ENCODE measurements around the gene FAM168B. TPM values are rescaled to one million over a fixed set of nuclear protein-coding genes. Genes with fewer than 3 reads are reported as not detected.
"Not testable (repeated sequence)": the region's sequence is repeated elsewhere in the genome, so short reads cannot be mapped to it uniquely, and the experiment has no call there.

Gene FAM168B
- total RNA-seq, 2 donors from 2014 or later, result 69.2 to 77.1 TPM

DNA sequence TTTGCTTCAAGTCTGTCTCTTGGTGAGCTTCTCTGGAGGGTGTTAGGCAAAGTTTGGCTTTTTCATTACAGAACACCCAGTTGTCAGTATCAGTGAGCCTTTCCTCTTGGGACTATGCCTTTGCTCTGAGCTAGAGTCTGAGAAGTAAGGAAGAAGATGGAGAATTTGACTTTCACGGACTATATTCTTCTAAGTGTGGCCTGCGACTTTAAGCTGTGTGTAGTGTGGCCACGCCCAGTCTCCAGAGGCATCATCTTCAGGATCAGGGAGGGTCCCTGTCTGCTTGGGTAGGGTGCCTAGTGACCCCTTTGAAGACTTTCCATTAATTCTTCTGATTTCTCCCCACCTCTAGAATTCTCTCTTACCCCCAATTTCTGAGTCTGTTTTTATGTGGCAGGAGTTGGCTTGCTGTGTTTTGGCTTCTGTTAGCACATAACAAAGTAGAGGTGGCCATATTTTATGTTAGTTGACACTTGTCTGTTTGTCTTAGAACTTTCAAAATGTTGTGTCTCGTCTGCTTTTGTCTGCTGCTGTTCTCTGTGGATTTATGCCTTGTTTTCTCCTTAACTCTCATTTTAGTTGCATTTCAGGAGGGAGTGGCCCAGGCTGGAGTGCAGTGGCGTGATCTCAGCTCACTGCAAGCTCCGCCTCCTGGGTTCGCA, 20.4 kb upstream of the FAM168B start:
- peak overlapping the region; percentile 42 for H3K27ac Mint-ChIP-seq
- no peak overlapping the region for H3K4me3 Mint-ChIP-seq
- no peak for ATAC-seq (replicated peaks)
- H3K9me3 Mint-ChIP-seq, result no peaks in the 10 kb centered on the region
- peaks cover 59% of the 10 kb centered on the region for H3K4me1 Mint-ChIP-seq
- peaks cover 91% of the 10 kb centered on the region for H3K36me3 Mint-ChIP-seq (ENCODE audit: low read depth)
- H3K27me3 Mint-ChIP-seq, result no peaks in the 10 kb centered on the region

GRCh38 chr2:131112529-131112928, 19.3 kb upstream of the FAM168B start:
- no peak overlapping the region for H3K27ac Mint-ChIP-seq

DNA sequence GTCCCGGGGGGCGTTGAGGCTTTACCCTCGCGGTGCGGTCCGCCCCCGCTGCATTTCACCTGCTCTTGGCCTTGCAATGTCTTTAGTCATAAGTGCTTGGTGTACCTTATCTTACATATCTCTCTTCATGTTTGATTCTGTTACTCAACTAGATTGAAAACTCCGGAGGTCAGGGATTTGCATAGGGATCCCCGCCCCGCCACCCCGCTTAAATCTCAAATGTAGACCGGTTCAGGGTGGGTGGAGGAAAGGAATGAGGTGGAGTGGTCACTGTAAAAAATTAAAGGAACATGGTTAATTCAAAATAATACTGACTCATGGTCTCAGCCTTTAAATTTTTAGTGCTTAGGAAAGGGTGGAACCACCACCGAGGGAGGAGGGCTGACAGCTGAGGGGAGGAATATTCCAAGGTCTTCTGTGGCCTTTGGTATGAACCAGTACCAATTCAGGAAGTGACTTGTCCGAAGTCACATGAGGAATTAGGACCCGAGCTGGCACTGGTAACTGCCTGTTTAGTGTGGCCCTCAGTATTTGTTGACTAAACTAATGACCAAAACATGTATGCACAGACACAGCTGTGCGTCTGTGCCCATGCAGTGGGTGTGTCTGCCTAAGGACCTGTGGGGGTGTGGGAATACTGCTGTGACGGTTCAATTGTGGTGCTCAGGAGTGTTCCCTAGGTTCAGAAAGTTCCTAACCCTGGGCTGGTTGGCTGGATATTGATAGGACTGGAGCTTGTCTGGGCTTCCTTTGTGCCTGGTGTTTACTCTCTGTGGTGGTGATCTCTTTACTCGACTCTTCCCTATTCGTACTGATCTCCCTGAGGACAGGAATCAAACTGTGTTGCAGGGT, 12.9 kb upstream of the FAM168B start:
- Mint-ChIP-seq H3K4me1 (peaks cover 24% of the 10 kb centered on the region), H3K36me3 (ENCODE audit: low read depth) (peaks cover 41% of the 10 kb centered on the region), H3K27ac (peak overlapping the region; percentile 95), H3K4me3 (peak overlapping the region; percentile 88), H3K27me3 (no peaks in the 10 kb centered on the region), H3K9me3 (no peaks in the 10 kb centered on the region)
- ATAC-seq (replicated peaks), result peak; percentile 58

More at GRCh38 chr2:131112529-131112928, 19.3 kb upstream of the FAM168B start:
- Mint-ChIP-seq H3K9me3 (no peaks in the 10 kb centered on the region), H3K27me3 (no peaks in the 10 kb centered on the region), H3K36me3 (ENCODE audit: low read depth) (peaks cover 87% of the 10 kb centered on the region), H3K4me1 (peaks cover 50% of the 10 kb centered on the region), H3K4me3 (no peak overlapping the region)
- ATAC-seq (replicated peaks), result no peak

GRCh38 chr2:131105156-131105949, 12.1 kb upstream of the FAM168B start, which contains the start of gene PLEKHB2:
TSS of gene PLEKHB2 (plus strand) at chr2:131105336. CDS start at chr2:131120942, 15,606 bp downstream.
- Mint-ChIP-seq H3K4me1 (peaks cover 19% of the 10 kb centered on the region), H3K9me3 (no peaks in the 10 kb centered on the region), H3K4me3 (peak within 1 kb of the TSS; percentile 88), H3K36me3 (ENCODE audit: low read depth) (peaks cover 33% of the 10 kb centered on the region), H3K27ac (peak within 1 kb of the TSS; percentile 95), H3K27me3 (no peaks in the 10 kb centered on the region)
- ATAC-seq (replicated peaks), result peak; percentile 73

GRCh38 chr2:131104487-131105155, 11.4 kb upstream of the FAM168B start:
- peaks cover 26% of the 10 kb centered on the region for H3K36me3 Mint-ChIP-seq (ENCODE audit: low read depth)
- no peaks in the 10 kb centered on the region for H3K27me3 Mint-ChIP-seq
- peak; percentile 75 for ATAC-seq (replicated peaks)
- H3K4me1 Mint-ChIP-seq, result peaks cover 16% of the 10 kb centered on the region
- peak overlapping the region; percentile 88 for H3K4me3 Mint-ChIP-seq
- H3K9me3 Mint-ChIP-seq, result no peaks in the 10 kb centered on the region
- peak overlapping the region; percentile 95 for H3K27ac Mint-ChIP-seq

DNA sequence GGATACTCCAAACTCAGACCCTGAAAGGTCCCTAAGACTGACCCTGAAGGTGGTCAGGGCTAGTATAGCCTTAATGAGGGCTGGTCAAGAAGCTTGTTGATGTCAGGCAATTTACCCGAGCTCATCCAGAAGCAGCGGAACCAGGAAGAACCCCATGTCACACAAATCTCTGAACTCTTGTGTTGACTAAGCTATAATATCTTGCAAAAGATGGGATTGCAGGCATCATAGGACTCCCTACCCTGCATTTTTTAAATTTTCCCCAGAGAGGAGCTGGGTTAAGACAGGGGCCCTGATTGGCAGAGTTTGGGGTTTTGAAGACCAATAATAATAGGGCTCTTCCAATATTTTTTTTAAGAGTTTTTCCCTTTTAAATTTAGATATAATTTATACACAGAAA, 9.9 kb upstream of the FAM168B start:
- Mint-ChIP-seq H3K4me3 (no peak overlapping the region), H3K36me3 (ENCODE audit: low read depth) (peaks cover 13% of the 10 kb centered on the region), H3K27ac (no peak overlapping the region), H3K4me1 (peaks cover 16% of the 10 kb centered on the region), H3K9me3 (no peaks in the 10 kb centered on the region), H3K27me3 (no peaks in the 10 kb centered on the region)
- ATAC-seq (replicated peaks), result no peak

- Mint-ChIP-seq H3K4me3 (peak overlapping the region; percentile 88), H3K9me3 (no peaks in the 10 kb centered on the region), H3K4me1 (peaks cover 6% of the 10 kb centered on the region), H3K27me3 (no peaks in the 10 kb centered on the region), H3K36me3 (ENCODE audit: low read depth) (peaks cover 21% of the 10 kb centered on the region), H3K27ac (peak overlapping the region; percentile 96)
- no peak for ATAC-seq (replicated peaks)
Observed at GRCh38 chr2:131094463-131095281, 1.4 kb upstream of the FAM168B start.

DNA sequence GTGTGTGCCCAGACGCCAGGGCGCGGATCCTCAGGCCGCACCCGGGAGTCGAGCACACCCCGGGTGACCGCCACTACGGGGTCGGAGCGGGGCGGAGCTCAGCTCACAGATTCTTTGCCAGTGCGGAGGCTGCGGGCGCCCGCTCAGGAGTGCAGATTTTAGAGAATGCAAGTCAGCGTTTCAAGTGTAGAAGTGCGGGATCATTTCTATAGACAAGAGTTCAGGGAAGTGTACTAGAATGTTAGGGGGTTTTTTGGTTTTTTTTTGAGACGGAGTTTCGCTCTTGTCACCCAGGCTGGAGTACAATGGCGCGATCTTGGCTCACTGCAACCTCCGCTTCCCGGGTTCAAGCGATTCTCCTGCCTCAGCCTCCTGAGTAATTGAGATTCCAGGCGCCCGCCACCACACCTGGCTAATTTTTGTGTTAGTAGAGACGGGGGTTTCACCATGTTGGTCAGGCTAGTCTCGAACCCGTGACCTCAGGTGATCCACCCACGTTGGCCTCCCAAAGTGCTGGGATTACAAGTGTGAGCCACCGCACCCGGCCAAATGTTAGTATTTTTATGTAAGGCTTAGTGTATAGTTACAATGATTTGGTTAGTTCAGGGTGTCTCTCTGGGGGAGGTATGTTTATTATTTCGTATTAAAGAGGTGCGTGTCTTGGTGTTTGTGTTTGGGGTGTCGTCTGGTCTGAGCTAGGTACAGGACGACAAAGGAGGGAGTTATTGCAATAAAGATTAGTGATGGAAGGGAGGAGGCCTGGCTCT, 619 bp upstream of the FAM168B start:
- no peaks in the 10 kb centered on the region for H3K9me3 Mint-ChIP-seq
- peaks cover 6% of the 10 kb centered on the region for H3K4me1 Mint-ChIP-seq
- peaks cover 29% of the 10 kb centered on the region for H3K36me3 Mint-ChIP-seq (ENCODE audit: low read depth)
- ATAC-seq (replicated peaks), result peak; percentile 79
- no peaks in the 10 kb centered on the region for H3K27me3 Mint-ChIP-seq
- peak overlapping the region; percentile 96 for H3K27ac Mint-ChIP-seq
- peak overlapping the region; percentile 88 for H3K4me3 Mint-ChIP-seq

DNA sequence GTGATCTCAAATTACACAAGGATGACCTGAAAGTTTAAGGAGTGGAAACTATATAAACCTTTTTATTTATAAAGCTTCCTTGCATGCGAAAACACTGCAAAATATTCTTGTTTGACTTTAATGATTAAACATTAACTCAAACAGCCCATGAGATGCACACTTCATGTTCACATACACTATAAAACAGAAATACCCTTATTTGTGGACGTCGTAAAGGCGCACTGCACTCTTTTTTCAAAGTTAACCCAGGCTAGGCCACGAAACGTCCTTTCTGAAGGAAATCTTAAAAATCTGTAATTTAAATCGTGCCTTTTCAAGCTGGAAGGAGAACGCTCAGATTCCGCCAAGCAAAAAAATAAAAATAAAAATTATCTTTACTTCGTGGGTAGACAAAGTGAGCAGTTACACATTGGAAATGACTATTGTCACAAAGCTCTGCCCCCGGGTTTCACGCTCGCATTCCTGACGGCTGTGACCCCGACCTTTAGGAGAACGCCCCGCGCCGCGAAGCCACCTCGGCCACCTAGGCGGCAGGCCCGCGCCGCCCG, 728 bp downstream of the FAM168B start:
- ATAC-seq (replicated peaks), result no peak
- H3K4me1 Mint-ChIP-seq, result peaks cover 11% of the 10 kb centered on the region
- H3K27ac Mint-ChIP-seq, result peak overlapping the region; percentile 82
- peak overlapping the region; percentile 77 for H3K4me3 Mint-ChIP-seq
- no peaks in the 10 kb centered on the region for H3K27me3 Mint-ChIP-seq
- H3K9me3 Mint-ChIP-seq, result no peaks in the 10 kb centered on the region
- peaks cover 42% of the 10 kb centered on the region for H3K36me3 Mint-ChIP-seq (ENCODE audit: low read depth)

DNA sequence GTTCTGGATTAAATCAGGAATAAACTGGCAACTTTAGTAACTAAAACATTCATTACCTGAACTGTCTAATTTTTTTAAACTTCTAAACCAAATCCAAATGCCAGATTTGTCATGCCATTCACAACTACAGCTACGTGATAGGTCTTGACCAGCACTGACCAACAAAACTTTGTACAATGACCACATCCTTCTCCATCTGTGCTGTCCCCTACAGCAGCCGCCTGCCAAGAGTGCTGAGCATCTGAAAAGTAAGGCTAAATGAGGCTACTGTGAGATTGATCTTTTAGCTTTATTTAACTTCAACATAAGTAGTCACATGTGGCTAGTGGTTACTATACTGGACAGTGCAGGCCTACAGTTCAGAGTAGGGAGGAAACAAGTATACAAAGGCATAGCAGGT, 7.6 kb downstream of the FAM168B start:
- H3K4me1 Mint-ChIP-seq, result peaks cover 17% of the 10 kb centered on the region
- ATAC-seq (replicated peaks), result no peak
- H3K9me3 Mint-ChIP-seq, result no peaks in the 10 kb centered on the region
- H3K27me3 Mint-ChIP-seq, result no peaks in the 10 kb centered on the region
- no peak overlapping the region for H3K4me3 Mint-ChIP-seq
- H3K36me3 Mint-ChIP-seq (ENCODE audit: low read depth), result peaks cover 89% of the 10 kb centered on the region
- H3K27ac Mint-ChIP-seq, result no peak overlapping the region

- H3K27ac Mint-ChIP-seq, result peak overlapping the region; percentile 1
- ATAC-seq (replicated peaks), result no peak
- peaks cover 92% of the 10 kb centered on the region for H3K36me3 Mint-ChIP-seq (ENCODE audit: low read depth)
- no peaks in the 10 kb centered on the region for H3K9me3 Mint-ChIP-seq
- H3K4me1 Mint-ChIP-seq, result peaks cover 23% of the 10 kb centered on the region
- no peaks in the 10 kb centered on the region for H3K27me3 Mint-ChIP-seq
- H3K4me3 Mint-ChIP-seq, result no peak overlapping the region
Observed at GRCh38 chr2:131081190-131081589, 12.1 kb downstream of the FAM168B start.

GRCh38 chr2:131079931-131080330, 13.3 kb downstream of the FAM168B start:
- H3K9me3 Mint-ChIP-seq; H3K27me3 Mint-ChIP-seq; H3K27ac Mint-ChIP-seq; H3K4me3 Mint-ChIP-seq; ATAC-seq (replicated peaks): not testable (repeated sequence)
- H3K36me3 Mint-ChIP-seq (ENCODE audit: low read depth), result peaks cover 92% of the 10 kb centered on the region
- peaks cover 28% of the 10 kb centered on the region for H3K4me1 Mint-ChIP-seq

Data from activated T-helper 17 cell treated with anti-CD3 and anti-CD28 coated beads, Interleukin-2, amount 50 U/mL, for 72 hours (primary cell).